ENCODE results near the gene ANTXR1. TPM values are rescaled to one million over a fixed set of nuclear protein-coding genes. Genes with fewer than 3 reads are reported as not detected.

Gene ANTXR1
- total RNA-seq, 1 experiment from 2014 or later, result 25.7 TPM

DNA sequence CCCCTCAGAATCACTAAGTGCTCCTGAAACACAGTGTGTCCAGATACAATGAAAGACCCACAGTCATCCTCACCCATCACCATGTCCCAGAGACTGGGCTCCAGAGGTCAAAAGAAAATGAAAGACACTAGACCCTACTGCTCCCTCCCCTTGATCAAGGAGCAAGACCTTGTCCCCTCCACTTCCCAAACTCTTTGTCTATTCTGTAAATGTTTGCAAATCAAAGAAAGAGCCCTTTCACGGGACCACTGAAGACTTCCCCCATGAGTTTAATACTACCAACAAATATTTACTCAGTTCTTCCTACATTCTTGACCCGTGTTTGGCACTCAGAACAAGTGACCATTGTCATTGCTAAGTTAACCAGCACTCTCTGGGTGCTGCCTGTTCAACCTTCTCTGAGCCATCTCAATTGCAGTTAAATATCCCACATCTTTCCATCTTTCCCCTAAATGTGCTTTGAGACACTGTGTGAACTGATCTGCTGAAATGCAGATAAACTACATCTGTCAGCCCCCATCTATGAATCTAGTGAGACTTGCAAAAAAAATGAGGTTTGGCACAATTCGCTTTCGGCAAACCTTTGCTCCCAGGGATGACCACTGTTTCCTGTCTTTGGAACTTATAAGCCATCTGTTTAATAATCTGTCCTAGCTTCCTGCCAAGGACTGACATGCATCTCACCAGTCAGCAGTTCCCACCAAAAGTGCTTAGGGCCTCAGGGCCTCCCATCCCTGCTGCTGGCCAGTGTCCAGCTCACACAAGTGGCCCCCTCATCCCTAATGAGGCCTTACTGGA lies 203.8 kb downstream of the ANTXR1 start:
- ChIA-PET CTCF (no interaction called here), POLR2A (no interaction called here)
- TF ChIP-seq POLR2A (IDR thresholded peaks at IDR 0.05; ENCODE audit: borderline replicate concordance, extremely low read depth, insufficient read depth, insufficient read length) (no peak), FOSL1 (IDR thresholded peaks at IDR 0.05; ENCODE audit: low read depth) (no peak), SRF (IDR thresholded peaks at IDR 0.05; ENCODE audit: low read depth) (no peak), SP1 (IDR thresholded peaks at IDR 0.05; ENCODE audit: low read depth) (no peak), ZFX (IDR thresholded peaks at IDR 0.05) (no peak), ELF1 (IDR thresholded peaks at IDR 0.05; ENCODE audit: borderline replicate concordance, low read depth) (no peak)
- TF ChIP-seq, protein P1, sequence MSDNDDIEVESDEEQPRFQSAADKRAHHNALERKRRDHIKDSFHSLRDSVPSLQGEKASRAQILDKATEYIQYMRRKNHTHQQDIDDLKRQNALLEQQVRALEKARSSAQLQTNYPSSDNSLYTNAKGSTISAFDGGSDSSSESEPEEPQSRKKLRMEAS (IDR thresholded peaks at IDR 0.05), result no peak
- TF ChIP-seq, protein P2, sequence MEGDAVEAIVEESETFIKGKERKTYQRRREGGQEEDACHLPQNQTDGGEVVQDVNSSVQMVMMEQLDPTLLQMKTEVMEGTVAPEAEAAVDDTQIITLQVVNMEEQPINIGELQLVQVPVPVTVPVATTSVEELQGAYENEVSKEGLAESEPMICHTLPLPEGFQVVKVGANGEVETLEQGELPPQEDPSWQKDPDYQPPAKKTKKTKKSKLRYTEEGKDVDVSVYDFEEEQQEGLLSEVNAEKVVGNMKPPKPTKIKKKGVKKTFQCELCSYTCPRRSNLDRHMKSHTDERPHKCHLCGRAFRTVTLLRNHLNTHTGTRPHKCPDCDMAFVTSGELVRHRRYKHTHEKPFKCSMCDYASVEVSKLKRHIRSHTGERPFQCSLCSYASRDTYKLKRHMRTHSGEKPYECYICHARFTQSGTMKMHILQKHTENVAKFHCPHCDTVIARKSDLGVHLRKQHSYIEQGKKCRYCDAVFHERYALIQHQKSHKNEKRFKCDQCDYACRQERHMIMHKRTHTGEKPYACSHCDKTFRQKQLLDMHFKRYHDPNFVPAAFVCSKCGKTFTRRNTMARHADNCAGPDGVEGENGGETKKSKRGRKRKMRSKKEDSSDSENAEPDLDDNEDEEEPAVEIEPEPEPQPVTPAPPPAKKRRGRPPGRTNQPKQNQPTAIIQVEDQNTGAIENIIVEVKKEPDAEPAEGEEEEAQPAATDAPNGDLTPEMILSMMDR (IDR thresholded peaks at IDR 0.05 in 2 of 3, conservative IDR thresholded peaks at IDR 0.05 in 1 of 3; ENCODE audit: borderline replicate concordance in 1 of 3, insufficient read depth in 1 of 3, low read depth in 2 of 3, low read length in 2 of 3), result no peak
- TF ChIP-seq, protein P3, sequence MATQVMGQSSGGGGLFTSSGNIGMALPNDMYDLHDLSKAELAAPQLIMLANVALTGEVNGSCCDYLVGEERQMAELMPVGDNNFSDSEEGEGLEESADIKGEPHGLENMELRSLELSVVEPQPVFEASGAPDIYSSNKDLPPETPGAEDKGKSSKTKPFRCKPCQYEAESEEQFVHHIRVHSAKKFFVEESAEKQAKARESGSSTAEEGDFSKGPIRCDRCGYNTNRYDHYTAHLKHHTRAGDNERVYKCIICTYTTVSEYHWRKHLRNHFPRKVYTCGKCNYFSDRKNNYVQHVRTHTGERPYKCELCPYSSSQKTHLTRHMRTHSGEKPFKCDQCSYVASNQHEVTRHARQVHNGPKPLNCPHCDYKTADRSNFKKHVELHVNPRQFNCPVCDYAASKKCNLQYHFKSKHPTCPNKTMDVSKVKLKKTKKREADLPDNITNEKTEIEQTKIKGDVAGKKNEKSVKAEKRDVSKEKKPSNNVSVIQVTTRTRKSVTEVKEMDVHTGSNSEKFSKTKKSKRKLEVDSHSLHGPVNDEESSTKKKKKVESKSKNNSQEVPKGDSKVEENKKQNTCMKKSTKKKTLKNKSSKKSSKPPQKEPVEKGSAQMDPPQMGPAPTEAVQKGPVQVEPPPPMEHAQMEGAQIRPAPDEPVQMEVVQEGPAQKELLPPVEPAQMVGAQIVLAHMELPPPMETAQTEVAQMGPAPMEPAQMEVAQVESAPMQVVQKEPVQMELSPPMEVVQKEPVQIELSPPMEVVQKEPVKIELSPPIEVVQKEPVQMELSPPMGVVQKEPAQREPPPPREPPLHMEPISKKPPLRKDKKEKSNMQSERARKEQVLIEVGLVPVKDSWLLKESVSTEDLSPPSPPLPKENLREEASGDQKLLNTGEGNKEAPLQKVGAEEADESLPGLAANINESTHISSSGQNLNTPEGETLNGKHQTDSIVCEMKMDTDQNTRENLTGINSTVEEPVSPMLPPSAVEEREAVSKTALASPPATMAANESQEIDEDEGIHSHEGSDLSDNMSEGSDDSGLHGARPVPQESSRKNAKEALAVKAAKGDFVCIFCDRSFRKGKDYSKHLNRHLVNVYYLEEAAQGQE (IDR thresholded peaks at IDR 0.05; ENCODE audit: low read depth), result no peak

More for the DNA sequence above, 203.8 kb downstream of the ANTXR1 start:
- ATAC-seq (no peak), DNase-seq (ENCODE audit: low read depth, low spot score) (no peak)
- Histone ChIP-seq H3K79me2 (ENCODE audit: insufficient read depth, low read length) (no peaks in the 10 kb centered on the region), H3K4me1 (ENCODE audit: control insufficient read depth in 1 of 2, insufficient read depth in 2 of 2, low read length in 2 of 2) (no peaks in the 10 kb centered on the region), H3K9me3 (ENCODE audit: control insufficient read depth in 1 of 2, insufficient read depth in 1 of 2, low read depth in 1 of 2, low read length in 2 of 2) (no peaks in the 10 kb centered on the region), H3K36me3 (ENCODE audit: control insufficient read depth in 1 of 2, insufficient read depth in 2 of 2, low read length in 2 of 2) (no peaks in the 10 kb centered on the region), H4K20me1 (ENCODE audit: insufficient read depth) (no peaks in the 10 kb centered on the region), H3K9me2 (ENCODE audit: insufficient read depth) (no peaks in the 10 kb centered on the region), H3K9ac (ENCODE audit: low read length) (no peak overlapping the region), H2AFZ (ENCODE audit: low read depth, low read length, poor library complexity, severe bottlenecking) (no peak overlapping the region), H3K4me3 (replicated peaks in 1 of 2; ENCODE audit: low read depth in 1 of 2, low read length in 2 of 2) (no peak overlapping the region), H3K4me2 (ENCODE audit: low read length) (no peak overlapping the region), H3K27ac (ENCODE audit: low read depth, low read length) (no peak overlapping the region), H3K27me3 (ENCODE audit: insufficient read depth, low read length) (no peaks in the 10 kb centered on the region)
- BruUV-seq (replicated peaks), result no TSS peak
- intact Hi-C loops (cut with micrococcal nuclease), result no loop called here
- RAD21 ChIA-PET (ENCODE audit: low non-redundant PET in 1 of 2, low total read pairs in 2 of 2, uncharacterized antibody in 2 of 2, unreplicated experiment in 2 of 2), result no interaction called here

All from HCT116 (cell line).